Bronchial smooth muscle cell (primary cell): ENCODE results near the gene LMAN2L. TPM values are rescaled to one million over a fixed set of nuclear protein-coding genes. Genes with fewer than 3 reads are reported as not detected.

Source experiments
- total RNA-seq: library from RNA; depleted of rRNA; stranded (reverse); fragments of >200 nt; gene quantifications from 2 replicates; pipeline ENCODE4 v1.2.1, GENCODE V29; 2014

LMAN2L gene
- total RNA-seq: 21.0 and 27.7 TPM in 2 replicates

GRCh38 chr2:96739633-96740428 is at the start of gene LMAN2L:
Gene LMAN2L (minus strand): TSS chr2:96740064. CDS start chr2:96740040, 24 bp downstream.

GRCh38 chr2:96760036-96760985 is 20.4 kb upstream of the LMAN2L start, which contains the start of gene CNNM4:
Gene CNNM4 (plus strand): TSS chr2:96760902. CDS start chr2:96761000, 98 bp downstream.

Other genes with a start within 250 kb of the LMAN2L start
- 0.09 and 0.16 TPM in 2 replicates for gene NEURL3, start 234.7 kb downstream of the LMAN2L start, total RNA-seq
- 6.3 and 6.4 TPM in 2 replicates for gene ARID5A, start 203.3 kb downstream of the LMAN2L start, total RNA-seq
- gene KANSL3, start 101.8 kb downstream of the LMAN2L start, total RNA-seq: 31.2 and 36.2 TPM in 2 replicates
- gene FER1L5, start 97.3 kb downstream of the LMAN2L start, total RNA-seq: 1.1 and 1.4 TPM in 2 replicates
- gene CNNM4, start 20.8 kb upstream of the LMAN2L start, total RNA-seq: 2.2 and 2.3 TPM in 2 replicates
- gene CNNM3, start 76.2 kb upstream of the LMAN2L start, total RNA-seq: 3.9 and 9.8 TPM in 2 replicates
- 0.95 and 1.6 TPM in 2 replicates for gene ANKRD23, start 104.0 kb upstream of the LMAN2L start, total RNA-seq
- 4.3 and 7.4 TPM in 2 replicates for gene ANKRD39, start 118.0 kb upstream of the LMAN2L start, total RNA-seq
- gene SEMA4C, start 130.0 kb upstream of the LMAN2L start, total RNA-seq: 13.4 and 26.8 TPM in 2 replicates
- gene FAM178B, start 246.5 kb upstream of the LMAN2L start, total RNA-seq: not detected in 2 replicates